IPS DF 6.9 (cell line): ENCODE data around the gene CDH23.

Source experiments
- DNase-seq: peaks from one replicate; pipeline ENCODE4 v3.0.0-alpha.2; 2013; ENCODE audit warnings: low read depth, low spot score
- H3K27ac ChIP-seq: one replicate; pipeline ENCODE4 v1.5.1; 2013; ENCODE audit warnings: low read length, control low read depth
- H3K27me3 ChIP-seq: 2 replicates; pipeline ENCODE4 v1.6.1; 2013; ENCODE audit warnings: mild to moderate bottlenecking, low read length; ENCODE audit not compliant: control insufficient read depth, insufficient read depth
- H3K36me3 ChIP-seq: 2 replicates; pipeline ENCODE4 v1.6.1; 2013; ENCODE audit warnings: low read length; ENCODE audit not compliant: control insufficient read depth, insufficient read depth
- H3K4me1 ChIP-seq: 2 replicates; pipeline ENCODE4 v1.6.1; 2013; ENCODE audit warnings: low read length; ENCODE audit not compliant: control insufficient read depth, insufficient read depth
- H3K4me3 ChIP-seq: 2 replicates; pipeline ENCODE4 v1.5.1; 2013; ENCODE audit warnings: mild to moderate bottlenecking, low read length
- H3K9me3 ChIP-seq: 2 replicates; pipeline ENCODE4 v1.6.1; 2013; ENCODE audit warnings: low read length, inconsistent platforms; ENCODE audit not compliant: control insufficient read depth, insufficient read depth
- WGBS: extraction: QIAGEN DNeasy Blood & Tissue Kit; methylation state at CpG from one replicate; pipeline ENCODE4 v1.1.7; 2013; ENCODE audit warnings: mixed read lengths, missing lambda C conversion rate; ENCODE audit not compliant: insufficient read length, insufficient coverage; 5-methylcytosine and 5-hydroxymethylcytosine counted together

CDH23 gene

DNA sequence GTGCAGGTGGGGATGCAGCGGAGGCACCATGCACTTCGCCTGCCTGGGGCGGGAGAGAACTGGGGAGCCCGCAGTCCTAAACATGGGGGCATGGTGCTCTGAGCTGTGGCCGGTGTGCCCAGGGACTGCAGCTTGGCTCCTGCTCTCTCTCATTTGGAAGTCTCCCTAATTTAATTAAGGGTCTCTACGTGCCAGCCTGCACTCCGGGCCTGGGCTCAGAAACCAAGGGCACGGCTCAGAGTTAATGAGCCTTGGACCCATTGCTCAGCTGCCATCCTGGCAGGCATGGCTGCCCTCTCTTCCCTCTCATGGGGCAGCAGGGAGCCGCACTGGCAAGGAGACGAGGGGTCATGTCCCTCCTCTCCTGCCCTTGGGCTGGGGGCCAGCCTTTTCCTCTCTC lies 115.6 kb downstream of the CDH23 start:
- H3K27ac ChIP-seq = no peak overlapping the region
- no peaks in the 10 kb centered on the region for H3K36me3 ChIP-seq
- H3K4me1 ChIP-seq = no peaks in the 10 kb centered on the region; the same call in 1 of the 2 replicates
- no peak overlapping the region for H3K4me3 ChIP-seq
- no peak for DNase-seq
- H3K9me3 ChIP-seq = no peaks in the 10 kb centered on the region
- no CpG with 5 or more reads among the region's 10 CpGs for WGBS
- H3K27me3 ChIP-seq = no peaks in the 10 kb centered on the region

- no CpG with 5 or more reads among the region's 5 CpGs for WGBS
Measured at GRCh38 chr10:71512761-71513539, 116.2 kb downstream of the CDH23 start.

DNA sequence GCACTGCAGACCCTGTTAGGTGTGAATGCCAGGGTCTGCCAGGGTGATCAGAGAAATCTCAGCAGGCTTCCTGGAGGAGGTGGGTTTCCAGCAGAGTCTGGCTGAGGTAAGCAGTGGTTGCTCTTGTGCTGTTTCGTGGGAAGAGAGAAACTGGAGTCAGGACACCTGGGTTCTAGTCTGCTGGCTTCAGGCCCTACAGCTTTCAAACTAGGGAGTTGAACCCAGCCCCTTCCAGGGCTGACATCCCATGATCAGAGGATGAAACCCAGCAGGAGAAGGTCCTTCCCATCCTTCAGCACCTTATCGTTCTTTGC lies 116.8 kb downstream of the CDH23 start:
- no peaks in the 10 kb centered on the region for H3K9me3 ChIP-seq
- no CpG with 5 or more reads among the region's 2 CpGs for WGBS

More at GRCh38 chr10:71512761-71513539, 116.2 kb downstream of the CDH23 start:
- Histone ChIP-seq H3K4me3 (no peak overlapping the region), H3K36me3 (no peaks in the 10 kb centered on the region), H3K27ac (no peak overlapping the region), H3K9me3 (no peaks in the 10 kb centered on the region), H3K4me1 (no peaks in the 10 kb centered on the region; the same call in 1 of the 2 replicates), H3K27me3 (no peaks in the 10 kb centered on the region)
- no peak for DNase-seq

GRCh38 chr10:71513936-71514335 lies 117.2 kb downstream of the CDH23 start:
- Histone ChIP-seq H3K4me1 (no peaks in the 10 kb centered on the region; the same call in 1 of the 2 replicates), H3K27ac (no peak overlapping the region), H3K36me3 (no peaks in the 10 kb centered on the region), H3K9me3 (no peaks in the 10 kb centered on the region), H3K27me3 (no peaks in the 10 kb centered on the region), H3K4me3 (no peak overlapping the region)
- WGBS = no CpG with 5 or more reads among the region's 1 CpG
- DNase-seq = no peak

More for the DNA sequence above, 116.8 kb downstream of the CDH23 start:
- no peaks in the 10 kb centered on the region for H3K36me3 ChIP-seq
- no peaks in the 10 kb centered on the region for H3K27me3 ChIP-seq
- no peak overlapping the region for H3K27ac ChIP-seq
- no peak for DNase-seq
- H3K4me1 ChIP-seq = no peaks in the 10 kb centered on the region; the same call in 1 of the 2 replicates
- no peak overlapping the region for H3K4me3 ChIP-seq

DNA sequence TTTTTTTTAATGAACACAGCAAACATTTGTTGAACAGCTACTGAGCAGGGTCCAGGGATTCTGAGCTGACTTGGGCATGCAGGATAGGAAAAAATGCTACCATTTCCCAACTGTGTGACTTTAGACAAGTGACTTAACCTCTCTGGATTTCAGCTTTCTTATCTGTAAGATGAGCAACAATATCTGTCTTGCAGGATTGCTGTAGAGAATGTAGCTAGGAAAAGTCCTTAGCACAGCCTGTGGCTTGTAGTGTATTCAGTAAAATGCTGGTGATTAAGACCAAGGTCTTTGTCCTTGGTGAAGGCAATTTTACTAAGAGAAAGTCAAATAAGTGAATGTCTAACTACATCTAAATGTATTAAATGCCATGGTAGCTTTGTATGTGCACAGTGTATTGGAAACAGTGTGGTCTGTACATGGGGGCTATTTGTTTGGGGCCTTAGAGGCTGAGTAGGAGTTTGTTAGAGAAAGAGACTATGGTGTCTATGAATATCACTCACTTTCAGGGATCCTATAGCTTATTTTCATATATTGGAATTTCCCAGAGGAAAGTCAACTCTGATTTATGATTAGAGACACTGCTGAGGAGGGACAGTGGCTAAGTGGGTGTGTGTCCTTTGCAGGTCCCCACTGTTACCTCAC lies 118.9 kb downstream of the CDH23 start:
- no peaks in the 10 kb centered on the region for H3K36me3 ChIP-seq
- no peaks in the 10 kb centered on the region for H3K27me3 ChIP-seq
- H3K9me3 ChIP-seq = no peaks in the 10 kb centered on the region

DNA sequence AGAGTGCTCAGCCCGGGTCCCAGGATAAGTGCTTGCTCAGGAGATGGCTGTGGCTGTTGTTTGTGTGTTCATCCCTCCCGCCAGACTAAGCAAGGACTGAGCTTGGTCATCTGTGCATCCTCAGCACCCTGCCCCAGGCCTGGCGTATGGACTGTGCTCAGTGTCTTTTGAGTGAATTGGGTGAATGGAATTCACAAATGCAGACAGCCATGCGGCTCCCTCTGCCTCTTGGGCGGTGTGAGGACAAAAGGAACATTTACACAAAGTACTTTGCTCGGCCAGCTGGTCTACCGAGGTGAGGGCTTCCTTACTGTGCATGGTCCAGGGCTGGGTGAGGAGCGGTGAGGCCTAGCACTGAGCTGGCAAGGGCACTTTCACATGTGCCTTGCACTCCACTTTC lies 120.2 kb downstream of the CDH23 start:
- H3K9me3 ChIP-seq = no peaks in the 10 kb centered on the region
- no peak overlapping the region for H3K27ac ChIP-seq
- DNase-seq = no peak
- H3K4me3 ChIP-seq = no peak overlapping the region
- no CpG with 5 or more reads among the region's 8 CpGs for WGBS
- no peaks in the 10 kb centered on the region; the same call in 1 of the 2 replicates for H3K4me1 ChIP-seq
- H3K36me3 ChIP-seq = no peaks in the 10 kb centered on the region
- no peaks in the 10 kb centered on the region for H3K27me3 ChIP-seq

More for the DNA sequence above, 118.9 kb downstream of the CDH23 start:
- Histone ChIP-seq H3K27ac (no peak overlapping the region), H3K4me1 (no peaks in the 10 kb centered on the region; the same call in 1 of the 2 replicates), H3K4me3 (no peak overlapping the region)
- no peak for DNase-seq

DNA sequence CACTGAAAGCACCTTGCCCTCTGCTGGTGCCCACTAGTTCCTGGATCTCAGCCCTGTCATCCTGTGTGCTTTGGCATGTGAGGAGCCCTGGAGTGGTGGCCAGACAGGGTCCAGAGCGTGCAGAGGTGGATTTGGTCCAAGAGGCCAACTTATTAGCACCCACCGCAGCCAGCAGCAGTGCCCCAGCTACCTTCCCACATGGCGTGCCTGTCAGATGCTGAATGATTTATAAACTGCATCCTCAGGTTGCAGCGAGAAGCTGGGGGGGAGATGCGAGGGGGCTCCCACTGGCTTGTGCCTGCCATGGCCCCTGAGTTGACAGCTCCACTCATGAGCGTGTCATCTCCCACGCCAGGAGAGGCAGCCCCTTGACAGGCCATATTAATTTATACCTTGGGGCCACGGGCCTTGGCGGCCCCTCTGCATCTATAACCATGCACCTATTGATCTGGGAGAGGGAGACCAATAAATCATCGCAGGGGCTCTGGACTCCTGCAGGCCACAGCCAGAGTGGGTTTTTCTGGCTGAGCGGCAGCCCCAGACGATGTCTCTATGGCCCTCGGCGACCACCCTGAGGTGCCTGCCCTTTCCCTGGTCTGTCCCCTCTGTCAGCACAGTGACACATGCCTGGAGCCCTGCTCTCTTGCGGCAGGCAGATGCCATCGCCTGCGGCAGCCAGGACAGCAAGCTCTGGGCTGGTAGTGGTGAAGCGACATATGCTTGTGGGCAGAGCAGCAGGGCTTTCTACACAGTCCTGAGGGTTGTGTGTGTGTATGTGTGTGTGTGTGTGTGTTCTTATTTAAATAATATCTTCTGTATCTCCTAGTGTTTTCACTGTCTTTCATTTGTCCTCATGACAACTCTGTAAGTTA lies 120.8 kb downstream of the CDH23 start:
- Histone ChIP-seq H3K4me1 (no peaks in the 10 kb centered on the region), H3K36me3 (no peaks in the 10 kb centered on the region), H3K4me3 (no peak overlapping the region), H3K9me3 (no peaks in the 10 kb centered on the region), H3K27me3 (no peaks in the 10 kb centered on the region), H3K27ac (no peak overlapping the region)
- DNase-seq = no peak
- no CpG with 5 or more reads among the region's 18 CpGs for WGBS

DNA sequence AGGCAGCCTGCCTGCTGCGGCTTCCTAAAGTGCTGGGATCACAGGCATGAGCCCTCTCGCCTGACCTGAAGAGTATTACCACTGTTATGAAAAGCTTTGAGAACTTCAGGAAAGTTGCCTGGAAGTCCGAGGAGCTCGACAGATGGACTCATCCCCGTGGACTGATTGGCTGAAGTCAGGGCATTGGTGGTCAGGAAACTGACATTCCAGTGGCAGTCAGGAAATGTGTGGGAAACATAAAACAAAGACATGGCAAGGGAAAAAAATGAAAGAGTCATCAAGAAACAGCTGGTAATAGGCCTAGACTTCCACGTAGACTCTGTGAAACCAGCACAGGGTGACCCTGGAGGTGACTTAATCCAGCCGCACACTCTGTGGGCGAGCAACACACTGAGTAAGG lies 123.3 kb downstream of the CDH23 start:
- H3K27me3 ChIP-seq = no peaks in the 10 kb centered on the region
- no peak for DNase-seq
- no CpG with 5 or more reads among the region's 8 CpGs for WGBS

GRCh38 chr10:71521504-71522441 lies 125.1 kb downstream of the CDH23 start:
- no peak overlapping the region for H3K4me3 ChIP-seq
- no peaks in the 10 kb centered on the region for H3K4me1 ChIP-seq
- H3K36me3 ChIP-seq = no peaks in the 10 kb centered on the region
- no peaks in the 10 kb centered on the region for H3K27me3 ChIP-seq
- DNase-seq = no peak
- H3K9me3 ChIP-seq = no peaks in the 10 kb centered on the region
- H3K27ac ChIP-seq = no peak overlapping the region
- no CpG with 5 or more reads among the region's 14 CpGs for WGBS

More for the DNA sequence above, 123.3 kb downstream of the CDH23 start:
- no peak overlapping the region for H3K4me3 ChIP-seq
- no peaks in the 10 kb centered on the region for H3K36me3 ChIP-seq
- no peaks in the 10 kb centered on the region for H3K9me3 ChIP-seq
- H3K4me1 ChIP-seq = no peaks in the 10 kb centered on the region
- H3K27ac ChIP-seq = no peak overlapping the region
